NCI-H2107 treated with DMSO at 0.1 percent for 48 hours (cell line): ENCODE results near the gene ATP9A.

Source experiments
- DNase-seq: peaks from one replicate; lab custom pipeline; 2025; ENCODE audit not compliant: unreplicated experiment; lab: John Stamatoyannopoulos, UW

ATP9A gene

GRCh38 chr20:51602131-51602530, 166.1 kb downstream of the ATP9A start:
- no peak for DNase-seq

- DNase-seq, result no peak
These were observed 167.2 kb downstream of the ATP9A start for GRCh38 chr20:51600950-51601349.

DNA sequence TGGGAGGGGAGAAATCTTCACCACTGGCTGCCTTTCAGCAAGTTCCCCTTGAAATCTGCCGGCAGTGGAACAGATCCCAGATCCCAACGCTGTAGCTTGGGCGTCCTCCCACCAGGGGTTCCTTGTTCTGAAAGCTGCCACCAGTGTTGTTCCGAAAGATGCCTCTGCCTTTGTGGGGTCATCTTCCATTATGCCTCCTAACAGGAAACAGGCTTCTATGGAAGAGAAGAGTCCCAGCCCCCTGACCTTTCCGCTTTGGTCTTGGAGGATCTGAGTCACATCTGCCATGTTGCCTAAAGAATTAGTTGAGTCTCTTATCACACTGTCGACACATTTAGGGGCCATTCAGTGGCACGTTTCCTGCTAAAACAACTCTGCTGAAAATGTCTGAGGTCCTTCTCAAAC, 168.2 kb downstream of the ATP9A start:
- DNase-seq, result no peak

DNA sequence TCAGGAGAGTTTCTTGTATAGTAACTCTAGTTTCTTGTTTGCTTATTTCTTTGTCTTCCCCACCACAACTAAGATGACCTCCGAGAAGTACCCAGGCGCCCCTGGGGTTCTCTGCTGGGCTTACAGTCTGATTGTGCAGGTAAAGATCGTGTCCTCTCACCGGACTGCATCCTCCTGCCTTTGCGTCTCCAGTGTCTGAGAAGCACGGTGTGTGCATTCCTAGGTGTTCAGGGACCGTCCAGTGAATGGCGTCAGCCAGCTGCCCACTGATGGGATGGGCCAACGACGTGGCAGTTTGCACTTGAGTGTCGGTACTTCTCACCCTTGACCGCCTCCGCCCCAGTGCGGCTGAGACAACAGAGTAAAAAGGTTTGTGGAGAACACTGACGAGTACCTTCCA, 169.6 kb downstream of the ATP9A start:
- DNase-seq, result no peak

DNA sequence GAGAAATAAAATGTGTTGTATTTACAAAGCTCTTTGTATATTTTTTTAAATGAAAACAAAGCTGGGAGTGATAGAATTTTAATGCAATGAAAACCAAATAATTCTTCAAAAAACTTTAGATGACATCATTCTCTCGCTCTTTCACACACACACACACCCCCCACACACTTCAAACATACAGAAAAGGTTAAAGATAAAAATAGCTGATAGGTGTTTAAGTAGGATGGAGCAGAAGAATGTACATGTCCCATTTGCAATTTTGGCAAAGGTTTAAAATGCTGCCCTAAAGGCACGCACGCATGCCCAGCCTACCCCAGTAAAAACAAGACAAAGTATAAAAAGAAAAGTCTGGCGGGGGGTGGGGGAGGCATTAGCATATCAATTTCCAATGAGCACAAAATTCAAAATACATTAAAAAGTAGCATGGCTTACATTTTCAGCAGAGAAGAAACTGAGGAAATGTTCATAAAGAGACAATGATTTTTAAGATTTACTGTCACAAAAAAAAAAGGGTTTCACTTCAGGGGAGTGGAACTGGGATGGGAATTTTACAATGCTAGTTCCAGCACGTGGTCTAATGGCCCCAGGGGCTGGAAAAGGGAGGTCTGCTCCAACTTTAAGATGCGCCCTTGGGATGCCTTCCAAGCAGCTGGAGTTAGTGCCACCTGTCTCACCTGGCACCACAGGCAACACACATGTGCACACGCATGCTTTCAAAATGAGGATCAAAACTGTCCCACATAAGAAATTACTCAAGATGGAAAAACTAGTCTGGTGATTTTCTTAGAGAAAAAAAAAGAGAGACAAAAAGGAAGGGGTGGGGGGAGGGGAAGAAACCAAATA, 170.6 kb downstream of the ATP9A start:
- DNase-seq, result no peak

DNA sequence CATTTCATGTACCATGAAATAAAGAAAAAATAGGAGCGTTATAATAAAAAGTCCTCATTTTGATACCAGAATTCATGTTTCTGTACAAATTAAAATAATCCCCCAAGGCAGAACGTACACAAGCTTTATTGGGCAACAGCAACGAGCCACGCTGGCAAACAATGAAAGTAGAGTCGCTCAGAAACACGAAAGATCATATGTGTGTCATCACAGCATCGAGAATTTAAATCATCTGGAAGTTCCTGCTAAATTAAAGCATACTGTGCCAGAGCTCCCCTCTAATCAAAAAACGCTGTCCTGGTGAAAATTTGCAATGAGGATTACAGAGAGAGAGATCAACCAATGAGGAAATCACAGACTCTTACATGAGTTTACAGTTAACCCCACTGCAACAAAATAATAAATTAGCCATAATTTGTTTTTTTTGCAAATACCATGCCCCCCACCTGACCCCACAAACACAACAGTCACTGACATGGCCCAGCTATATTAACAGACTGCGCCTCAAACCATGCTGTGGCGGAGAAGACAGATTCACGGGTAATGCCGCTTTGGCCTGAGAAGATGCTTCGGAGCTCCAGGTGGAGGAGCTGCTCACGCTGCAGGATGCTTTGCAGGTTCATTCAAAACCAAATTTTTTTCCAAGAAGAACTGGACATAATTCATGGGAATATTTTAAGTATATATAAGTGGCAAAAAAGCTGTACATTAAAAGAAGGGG, 171.4 kb downstream of the ATP9A start:
- no peak for DNase-seq

DNA sequence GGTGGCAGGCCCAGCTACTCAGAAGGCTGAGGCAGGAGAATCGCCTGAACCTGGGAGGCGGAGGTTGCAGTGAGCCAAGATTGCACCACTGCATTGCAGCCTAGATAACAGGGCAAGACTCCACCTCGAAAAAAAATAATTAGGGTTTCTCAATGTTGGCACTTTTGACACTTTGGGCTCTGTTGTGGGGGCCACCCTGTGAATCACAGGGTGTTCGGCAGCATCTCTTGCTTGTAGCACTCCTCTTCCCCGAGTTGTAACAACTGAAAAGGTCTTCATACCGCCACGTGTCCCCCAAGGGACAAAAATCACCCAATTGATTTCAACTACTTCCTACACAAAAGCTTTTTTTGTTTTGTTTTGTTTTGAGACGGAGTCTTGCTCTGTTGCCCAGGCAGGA, 172.4 kb downstream of the ATP9A start:
- DNase-seq, result no peak

- DNase-seq, result peak; percentile 56
These were observed 173.1 kb downstream of the ATP9A start for GRCh38 chr20:51595058-51595532.

GRCh38 chr20:51594236-51595057, 173.7 kb downstream of the ATP9A start:
- DNase-seq, result no peak

DNA sequence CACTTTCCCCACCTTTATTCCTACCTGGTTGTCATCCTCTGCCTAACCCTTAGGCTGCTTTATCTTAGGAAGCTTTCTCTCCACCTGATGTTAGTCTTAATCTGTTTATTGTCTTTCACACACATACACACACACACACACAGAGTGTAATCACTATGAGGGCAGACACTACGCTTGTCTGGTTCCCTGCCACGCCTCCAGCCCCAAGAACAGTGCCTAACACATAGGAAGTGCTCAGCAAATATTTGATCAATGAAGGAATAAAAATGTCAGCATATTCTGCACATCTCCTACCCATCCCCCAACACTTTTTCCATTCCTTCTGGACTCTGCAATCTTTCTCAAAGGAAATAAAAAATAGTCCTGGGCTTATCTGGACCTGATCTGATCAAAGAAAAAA, 174.6 kb downstream of the ATP9A start:
- no peak for DNase-seq

DNA sequence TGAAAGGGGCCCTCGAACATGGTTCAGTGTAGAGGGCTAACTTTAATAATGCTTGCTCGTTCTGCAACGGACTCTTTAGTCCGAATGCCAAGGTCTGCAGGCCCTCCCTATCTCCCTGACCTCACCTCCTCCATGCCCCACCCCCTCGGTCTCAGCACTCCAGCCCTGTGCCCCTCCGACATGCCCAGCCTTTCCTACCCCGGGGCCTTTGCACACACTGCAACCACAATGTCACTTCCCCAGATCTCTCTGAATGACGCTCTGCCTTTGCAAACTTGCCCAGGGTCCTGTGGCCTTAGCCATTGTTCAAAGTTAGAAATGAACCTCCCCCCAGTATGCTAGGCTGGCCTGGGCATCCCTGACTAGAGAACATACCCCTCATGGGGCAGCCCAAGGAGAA, 175.6 kb downstream of the ATP9A start:
- DNase-seq, result no peak

DNA sequence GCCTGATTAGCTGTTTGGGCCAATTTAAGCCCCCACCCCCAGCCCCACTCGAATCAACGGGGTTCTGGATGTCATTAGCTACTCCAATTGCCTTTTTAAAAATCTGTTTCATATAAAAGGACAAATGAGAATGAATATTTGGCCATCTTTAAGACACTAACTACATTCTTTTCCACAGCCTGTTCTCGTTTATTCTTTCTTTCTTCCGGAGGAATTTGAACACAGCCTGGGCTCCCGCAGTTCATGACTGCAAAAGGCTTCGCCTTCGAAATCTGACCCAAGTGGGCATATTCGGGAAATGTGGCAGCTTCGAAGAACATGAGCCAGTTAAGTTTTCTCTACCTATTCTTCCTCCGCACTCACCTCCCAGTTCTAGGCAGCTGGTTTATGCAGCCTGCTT, 176.3 kb downstream of the ATP9A start:
- no peak for DNase-seq

GRCh38 chr20:51588762-51589161, 179.4 kb downstream of the ATP9A start:
- no peak for DNase-seq

- no peak for DNase-seq
These were observed 181.0 kb downstream of the ATP9A start for GRCh38 chr20:51587145-51587544.

- no peak for DNase-seq
These were observed 182.2 kb downstream of the ATP9A start for GRCh38 chr20:51586005-51586440.

GRCh38 chr20:51585148-51585547, 183.0 kb downstream of the ATP9A start:
- no peak for DNase-seq

GRCh38 chr20:51584737-51585136, 183.5 kb downstream of the ATP9A start:
- DNase-seq, result no peak

DNA sequence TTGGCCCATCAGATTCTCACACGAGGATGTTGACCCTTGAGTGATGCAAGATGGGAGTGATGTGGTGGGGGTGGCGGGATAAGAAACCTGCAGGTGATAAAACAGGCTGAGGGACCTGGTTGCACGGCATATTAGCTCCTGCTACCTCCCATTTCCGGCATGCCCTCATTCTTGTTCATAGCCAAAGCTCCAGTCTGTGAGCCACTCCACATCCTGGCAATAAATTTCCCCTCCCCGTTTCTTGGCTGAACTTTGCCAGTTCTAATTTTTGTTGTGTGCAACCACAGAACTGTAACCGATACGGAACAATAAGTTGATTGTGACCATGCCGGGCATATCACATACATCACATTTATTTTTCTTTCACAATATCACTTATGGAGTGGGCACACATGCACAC, 184.1 kb downstream of the ATP9A start:
- no peak for DNase-seq

DNA sequence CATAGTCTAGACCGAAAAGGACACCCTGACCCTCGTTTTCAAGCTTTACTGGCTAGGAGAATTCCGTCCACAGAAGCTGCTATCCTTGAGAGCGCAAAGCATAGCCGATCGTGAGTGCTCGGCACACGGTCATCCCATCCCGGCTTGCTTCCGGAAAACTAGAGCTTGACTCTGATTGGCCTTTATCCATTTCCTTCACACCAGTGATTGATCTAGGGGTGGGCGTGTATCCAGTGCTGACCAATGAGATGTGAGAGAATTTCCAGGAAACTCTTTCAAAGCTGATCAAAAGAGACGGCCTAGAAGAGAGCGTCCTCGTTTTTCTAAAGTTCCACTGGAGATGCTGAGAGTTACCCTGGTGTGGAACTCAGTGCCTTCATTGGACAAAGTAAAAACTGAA, 184.7 kb downstream of the ATP9A start:
- no peak for DNase-seq

DNA sequence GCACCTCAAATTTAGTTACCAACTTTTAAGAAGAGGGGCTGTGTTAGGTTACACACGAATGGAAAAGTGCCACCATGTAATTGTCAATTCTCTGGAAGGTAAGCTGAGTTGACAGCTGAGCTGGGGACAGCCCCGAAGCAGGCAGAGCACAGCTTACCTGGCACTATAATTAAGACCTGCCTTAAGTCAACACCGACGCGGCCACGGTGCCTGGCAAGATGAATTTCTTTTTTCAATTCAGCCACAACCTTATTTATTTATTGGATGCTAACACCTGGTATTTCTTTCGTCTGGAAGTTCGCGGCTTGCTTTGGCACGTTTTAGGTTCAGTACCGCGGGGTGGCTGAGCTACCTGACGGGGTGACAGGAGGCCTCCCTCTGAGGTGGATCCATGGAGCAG, 185.1 kb downstream of the ATP9A start:
- DNase-seq, result no peak

DNA sequence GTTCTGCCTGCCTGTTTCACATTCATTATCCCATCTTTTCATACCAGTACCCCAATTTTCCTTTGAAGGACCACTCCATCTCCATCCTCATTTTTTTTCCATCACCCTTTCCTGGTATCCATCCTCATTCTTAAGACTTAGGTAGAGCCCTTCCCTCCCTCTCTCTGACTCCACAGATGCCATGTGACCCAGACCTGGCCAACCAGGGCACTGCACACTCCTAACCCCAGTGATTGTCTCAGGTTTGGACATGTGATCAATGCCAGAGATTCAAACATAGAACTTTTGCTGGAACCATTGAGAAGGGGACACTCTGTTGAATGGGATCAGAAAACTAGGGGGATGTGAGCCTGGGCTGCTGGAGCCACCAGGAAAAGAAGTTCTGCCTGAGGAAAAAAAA, 186.6 kb downstream of the ATP9A start:
- DNase-seq, result no peak
